HEK293T (cell line): ENCODE measurements around the gene GPX4.

ENCODE experiments used
- CTCF ChIA-PET: fragments of 350-600 bp; formaldehyde crosslinking; extraction: SDS; loops from one replicate; lab custom pipeline; 2021; ENCODE audit warnings: antibody characterized with exemption, inconsistent platforms; lab: Yijun Ruan, JAX
- POLR2A ChIA-PET: fragments of 350-600 bp; formaldehyde crosslinking; extraction: SDS; loops from one replicate; lab custom pipeline; 2020; ENCODE audit warnings: antibody characterized with exemption, inconsistent platforms; lab: Yijun Ruan, JAX
- DNase-seq: peaks from one replicate; pipeline ENCODE4 v3.0.0; 2012; ENCODE audit warnings: mixed read lengths; ENCODE audit errors: extremely low spot score
- ARNT ChIP-seq: fragments of 450-650 bp; IDR thresholded peaks from 2 replicates; pipeline ENCODE4 v1.6.1; 2017; ENCODE audit warnings: mild to moderate bottlenecking
- BHLHE40 ChIP-seq: fragments of 450-650 bp; IDR thresholded peaks from 2 replicates; pipeline ENCODE4 v1.6.1; 2016; ENCODE audit warnings: mild to moderate bottlenecking, moderate library complexity, borderline replicate concordance
- CTBP1 ChIP-seq: fragments of 450-650 bp; IDR thresholded peaks from 2 replicates; pipeline ENCODE4 v1.6.1; 2016; ENCODE audit warnings: borderline replicate concordance
- ELF4 ChIP-seq: fragments of 450-650 bp; IDR thresholded peaks from 2 replicates; pipeline ENCODE4 v1.6.1; 2017; ENCODE audit warnings: antibody characterized with exemption
- FOXA1 ChIP-seq: fragments of 450-650 bp; IDR thresholded peaks from 2 replicates; pipeline ENCODE4 v1.6.1; 2016; ENCODE audit warnings: mild to moderate bottlenecking
- FOXK2 ChIP-seq: fragments of 450-650 bp; IDR thresholded peaks from 2 replicates; pipeline ENCODE4 v1.6.1; 2016; ENCODE audit warnings: mild to moderate bottlenecking
- FOXM1 ChIP-seq: fragments of 450-650 bp; IDR thresholded peaks from 2 replicates; pipeline ENCODE4 v1.6.1; 2017; ENCODE audit warnings: mild to moderate bottlenecking, borderline replicate concordance
- HDGF ChIP-seq: fragments of 450-650 bp; IDR thresholded peaks from 2 replicates; pipeline ENCODE4 v1.6.1; 2017; ENCODE audit warnings: antibody characterized with exemption, borderline replicate concordance
- L3MBTL2 ChIP-seq: fragments of 450-650 bp; conservative IDR thresholded peaks from 2 replicates; pipeline ENCODE4 v1.6.1; 2016; ENCODE audit warnings: mild to moderate bottlenecking
- LEF1 ChIP-seq: fragments of 450-650 bp; IDR thresholded peaks from 2 replicates; pipeline ENCODE4 v1.6.1; 2017; ENCODE audit warnings: mild to moderate bottlenecking, borderline replicate concordance
- NFRKB ChIP-seq: fragments of 450-650 bp; IDR thresholded peaks from 2 replicates; pipeline ENCODE4 v1.6.1; 2016; ENCODE audit warnings: mild to moderate bottlenecking, moderate library complexity
- SP1 ChIP-seq: fragments of 450-650 bp; IDR thresholded peaks from 2 replicates; pipeline ENCODE4 v1.6.1; 2017
- SUZ12 ChIP-seq: fragments of 450-650 bp; IDR thresholded peaks from 2 replicates; pipeline ENCODE4 v1.6.1; 2016; ENCODE audit warnings: mild to moderate bottlenecking
- TARDBP ChIP-seq: fragments of 450-650 bp; IDR thresholded peaks from 2 replicates; pipeline ENCODE4 v1.6.1; 2016
- ZNF384 ChIP-seq: fragments of 450-650 bp; IDR thresholded peaks from 2 replicates; pipeline ENCODE4 v1.6.1; 2016
- TF ChIP-seq, protein P1 (sequence below): fragments of 450-650 bp; IDR thresholded peaks from 2 replicates; pipeline ENCODE4 v1.6.1; 2016

GPX4 gene

DNA sequence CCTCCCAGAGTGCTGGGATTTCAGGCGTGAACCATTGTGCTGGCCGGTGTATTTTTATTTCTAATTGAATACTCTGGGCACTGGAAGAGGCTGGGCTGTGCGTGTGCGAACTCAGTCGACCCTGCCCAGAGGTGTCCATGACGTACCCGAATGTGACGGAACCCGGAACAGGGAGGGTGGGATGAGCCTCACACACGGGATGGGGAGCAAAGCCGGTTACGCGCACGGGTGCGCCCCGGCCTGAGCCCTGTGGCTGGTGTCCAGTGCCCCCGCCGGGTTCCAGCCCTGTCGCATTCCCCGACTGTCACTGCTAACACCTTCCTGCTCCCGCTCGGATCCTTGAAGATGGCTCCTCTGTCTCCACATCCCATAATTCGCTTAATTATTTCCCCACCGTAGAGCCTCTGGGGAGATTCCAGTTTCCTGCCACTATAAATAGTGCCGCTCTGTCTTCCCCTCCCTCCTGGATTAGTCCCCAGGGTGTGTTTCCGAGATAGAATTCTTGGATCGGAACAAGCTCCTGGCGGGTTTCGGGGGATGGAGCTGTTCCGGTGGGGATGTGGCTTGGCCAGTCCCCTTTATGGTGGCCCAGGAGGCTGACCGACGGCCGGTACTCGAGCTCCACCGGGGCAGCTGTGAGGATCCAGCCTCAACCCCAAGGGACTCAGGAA, 48.3 kb downstream of the GPX4 start:
- ChIA-PET POLR2A (no interaction called here), CTCF (no interaction called here)
- TF ChIP-seq FOXM1 (no peak), LEF1 (no peak), NFRKB (no peak), ELF4 (no peak), ZNF384 (no peak)
- no peak for DNase-seq

DNA sequence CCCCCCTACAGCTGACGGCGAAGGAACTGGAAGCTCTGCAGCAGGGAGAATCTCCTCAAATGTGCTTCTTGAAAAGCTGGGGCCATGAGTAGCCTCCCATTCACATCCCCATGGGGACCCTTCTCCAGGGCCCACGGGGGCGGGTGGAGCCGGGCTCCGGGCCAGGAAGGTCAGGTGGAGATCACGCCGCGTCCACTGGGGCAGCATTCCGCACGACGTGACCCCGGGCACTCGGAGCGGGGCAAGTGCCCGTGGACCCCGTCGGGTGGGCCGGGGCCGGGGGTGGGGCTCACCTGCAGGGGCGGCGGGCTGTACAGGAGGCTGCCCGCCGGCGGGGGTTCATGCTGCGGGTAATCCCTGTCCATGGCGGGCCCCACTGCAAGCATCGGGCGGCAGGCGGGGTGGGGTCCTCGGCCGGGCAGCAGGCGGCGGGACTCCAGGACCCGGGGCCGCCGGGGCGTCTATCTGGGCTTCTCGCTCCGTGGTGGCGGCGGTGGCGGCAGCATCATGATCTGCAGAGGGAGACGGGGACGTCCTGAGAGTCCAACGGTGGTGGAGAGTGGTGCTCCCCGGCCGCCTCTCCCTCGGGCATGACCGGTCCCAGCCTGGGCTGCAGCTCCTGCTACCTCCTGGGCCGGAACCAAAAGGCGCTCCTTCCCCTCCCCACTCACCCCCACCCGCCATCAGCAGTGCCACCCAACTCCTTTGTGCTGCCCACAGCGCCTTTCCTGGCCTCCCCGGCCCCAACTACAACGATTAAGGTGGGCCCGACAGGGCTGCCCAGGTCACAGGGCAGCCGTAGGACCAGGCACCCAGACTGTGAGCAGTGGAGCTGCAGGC, 50.3 kb downstream of the GPX4 start:
- CTCF ChIA-PET = no interaction called here
- TF ChIP-seq BHLHE40 (no peak), LEF1 (no peak), FOXM1 (no peak), ZNF384 (no peak), SUZ12 (no peak), L3MBTL2 (no peak), ARNT (no peak), CTBP1 (no peak)
- POLR2A ChIA-PET = no interaction called here
- DNase-seq = no peak

DNA sequence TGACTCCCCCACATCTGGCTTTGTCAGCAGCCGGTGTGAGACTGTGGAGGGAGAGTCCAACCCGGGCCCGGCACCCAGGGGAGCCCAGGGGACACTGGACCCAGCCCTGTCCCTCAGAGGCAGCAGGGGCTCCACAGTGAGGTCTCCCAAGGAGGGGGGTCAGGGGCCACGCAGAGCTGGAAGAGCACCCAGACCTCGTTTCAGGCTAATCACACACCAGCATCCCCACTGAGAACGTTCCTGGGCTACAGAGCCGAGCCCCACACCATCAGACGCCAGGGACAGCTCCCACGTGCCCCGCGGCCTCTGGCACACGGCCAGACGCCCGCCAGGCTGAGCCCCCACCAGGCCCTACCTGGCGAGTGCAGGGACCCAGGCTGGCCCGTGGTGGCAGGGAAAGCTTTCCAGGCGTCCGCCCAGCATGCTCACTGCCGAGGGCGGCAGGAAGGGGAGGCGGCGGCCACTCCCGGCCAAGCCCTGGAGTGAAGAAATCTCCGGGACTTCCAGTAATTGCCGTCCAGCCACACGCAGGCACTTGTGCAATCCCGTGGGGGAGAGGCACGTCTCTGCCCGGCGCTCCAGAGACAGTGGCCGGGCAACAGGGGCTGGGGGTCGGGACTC, 51.0 kb downstream of the GPX4 start:
- POLR2A ChIA-PET = no interaction called here
- DNase-seq = no peak
- TF ChIP-seq, protein P1, sequence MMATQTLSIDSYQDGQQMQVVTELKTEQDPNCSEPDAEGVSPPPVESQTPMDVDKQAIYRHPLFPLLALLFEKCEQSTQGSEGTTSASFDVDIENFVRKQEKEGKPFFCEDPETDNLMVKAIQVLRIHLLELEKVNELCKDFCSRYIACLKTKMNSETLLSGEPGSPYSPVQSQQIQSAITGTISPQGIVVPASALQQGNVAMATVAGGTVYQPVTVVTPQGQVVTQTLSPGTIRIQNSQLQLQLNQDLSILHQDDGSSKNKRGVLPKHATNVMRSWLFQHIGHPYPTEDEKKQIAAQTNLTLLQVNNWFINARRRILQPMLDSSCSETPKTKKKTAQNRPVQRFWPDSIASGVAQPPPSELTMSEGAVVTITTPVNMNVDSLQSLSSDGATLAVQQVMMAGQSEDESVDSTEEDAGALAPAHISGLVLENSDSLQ = no peak
- TF ChIP-seq SUZ12 (no peak), NFRKB (no peak), TARDBP (no peak), ARNT (no peak), ZNF384 (no peak), L3MBTL2 (no peak), FOXA1 (no peak), SP1 (no peak), FOXK2 (no peak), BHLHE40 (no peak), ELF4 (no peak), FOXM1 (no peak), CTBP1 (no peak), HDGF (no peak), LEF1 (no peak)
- CTCF ChIA-PET = no interaction called here

DNA sequence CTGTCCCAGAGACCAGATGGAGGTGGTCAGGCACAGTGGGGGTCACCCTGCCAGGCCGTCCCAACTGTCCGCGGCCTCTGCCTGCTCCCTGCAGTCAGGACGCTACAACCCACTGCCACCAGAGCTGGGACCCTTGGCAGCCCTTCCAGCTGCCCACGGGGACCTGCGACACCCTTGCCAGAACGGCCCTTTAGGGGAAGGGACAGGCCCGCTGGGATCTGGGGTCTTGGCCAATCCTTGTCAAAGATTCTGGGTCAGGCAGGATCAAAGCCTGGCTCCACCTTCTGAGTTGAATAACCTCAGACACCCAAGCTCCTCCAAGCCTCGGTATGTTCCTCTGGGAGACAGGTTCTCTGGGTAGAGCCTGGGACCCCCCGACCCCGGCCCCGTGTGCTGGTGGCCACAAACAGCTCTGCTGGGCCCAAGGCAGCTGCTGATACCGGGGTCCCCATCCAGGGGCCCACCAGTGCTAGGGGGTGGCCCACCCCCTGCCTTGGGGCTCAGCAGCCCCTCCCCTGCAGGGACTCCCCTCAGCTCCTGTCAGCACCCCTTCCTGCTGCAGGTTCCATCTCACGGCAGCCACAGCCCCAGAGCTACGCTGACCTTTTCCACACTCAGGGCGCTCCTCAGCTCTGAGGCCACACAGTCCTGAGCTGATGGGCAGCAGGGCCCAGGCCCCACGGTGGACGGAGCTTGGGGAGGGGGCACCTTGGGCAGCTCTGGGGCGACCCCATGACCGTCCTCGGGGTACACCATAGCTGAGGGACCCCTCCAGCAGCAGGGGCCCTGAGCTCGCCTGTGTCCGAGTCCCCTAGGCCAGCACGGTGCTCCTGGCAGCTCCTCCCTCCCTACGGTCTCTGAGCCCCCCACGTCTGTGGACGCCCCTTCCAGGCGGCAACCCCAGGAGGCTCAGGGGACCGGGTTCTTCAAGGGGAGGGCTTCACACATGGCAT, 51.8 kb downstream of the GPX4 start:
- TF ChIP-seq ARNT (no peak), SP1 (no peak), NFRKB (no peak), FOXA1 (no peak), L3MBTL2 (no peak), SUZ12 (no peak)
- TF ChIP-seq, protein P1 = no peak
- ChIA-PET CTCF (no interaction called here), POLR2A (no interaction called here)
- DNase-seq = no peak
